ENCODE results near the gene STK26. TPM values are rescaled to one million over a fixed set of nuclear protein-coding genes. Genes with fewer than 3 reads are reported as not detected.

The STK26 gene
- total RNA-seq, 1 donor from 2014 or later: 20.7 TPM

DNA sequence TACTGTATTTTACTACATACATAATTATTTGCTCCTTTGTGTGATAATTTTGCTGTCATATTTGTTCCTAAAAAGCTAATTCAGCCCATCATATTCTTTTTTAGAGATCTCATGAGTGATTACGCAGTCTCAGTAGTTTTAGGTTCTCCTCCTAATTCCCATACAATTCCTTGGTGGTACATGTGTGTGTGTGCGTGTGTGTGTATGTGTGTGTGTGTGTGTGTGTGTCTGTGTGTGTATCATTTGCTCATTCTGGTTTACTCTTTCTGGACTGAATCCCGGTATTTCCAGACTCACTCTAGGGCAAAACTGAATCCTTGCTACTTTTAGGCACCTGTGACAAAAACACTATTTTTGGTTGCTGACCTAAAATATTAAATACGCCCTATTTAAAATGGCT, 34.9 kb downstream of the STK26 start:
- Histone ChIP-seq H3K4me3 (ENCODE audit: low read depth, low read length) (no peak overlapping the region), H3K36me3 (ENCODE audit: control insufficient read depth, insufficient read depth, low read length) (no peaks in the 10 kb centered on the region), H3K27me3 (ENCODE audit: control insufficient read depth, insufficient read depth, low read length) (no peaks in the 10 kb centered on the region)
- TF ChIP-seq, protein P1, sequence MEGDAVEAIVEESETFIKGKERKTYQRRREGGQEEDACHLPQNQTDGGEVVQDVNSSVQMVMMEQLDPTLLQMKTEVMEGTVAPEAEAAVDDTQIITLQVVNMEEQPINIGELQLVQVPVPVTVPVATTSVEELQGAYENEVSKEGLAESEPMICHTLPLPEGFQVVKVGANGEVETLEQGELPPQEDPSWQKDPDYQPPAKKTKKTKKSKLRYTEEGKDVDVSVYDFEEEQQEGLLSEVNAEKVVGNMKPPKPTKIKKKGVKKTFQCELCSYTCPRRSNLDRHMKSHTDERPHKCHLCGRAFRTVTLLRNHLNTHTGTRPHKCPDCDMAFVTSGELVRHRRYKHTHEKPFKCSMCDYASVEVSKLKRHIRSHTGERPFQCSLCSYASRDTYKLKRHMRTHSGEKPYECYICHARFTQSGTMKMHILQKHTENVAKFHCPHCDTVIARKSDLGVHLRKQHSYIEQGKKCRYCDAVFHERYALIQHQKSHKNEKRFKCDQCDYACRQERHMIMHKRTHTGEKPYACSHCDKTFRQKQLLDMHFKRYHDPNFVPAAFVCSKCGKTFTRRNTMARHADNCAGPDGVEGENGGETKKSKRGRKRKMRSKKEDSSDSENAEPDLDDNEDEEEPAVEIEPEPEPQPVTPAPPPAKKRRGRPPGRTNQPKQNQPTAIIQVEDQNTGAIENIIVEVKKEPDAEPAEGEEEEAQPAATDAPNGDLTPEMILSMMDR (IDR thresholded peaks at IDR 0.05; ENCODE audit: insufficient read depth, low read length, poor library complexity, severe bottlenecking): no peak
- no peak for DNase-seq (ENCODE audit: low read depth)

DNA sequence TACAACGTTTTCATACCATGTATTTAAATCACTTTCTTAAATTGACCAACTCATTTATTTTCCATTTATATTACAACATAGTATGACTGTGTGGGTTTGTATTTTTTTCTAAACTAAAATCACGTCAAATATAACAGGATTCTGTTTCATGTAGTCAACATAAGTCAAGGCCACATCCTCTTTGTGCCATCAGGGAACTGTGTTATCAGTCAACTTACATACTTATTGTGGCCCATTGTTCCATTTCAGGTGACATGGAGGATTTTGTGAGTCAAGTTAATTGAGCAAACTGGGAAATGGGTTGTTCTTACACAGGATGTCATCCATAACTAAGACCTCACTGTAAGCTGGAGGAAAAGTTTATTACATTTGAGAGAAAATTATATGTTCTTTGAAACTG, 35.9 kb downstream of the STK26 start:
- DNase-seq (ENCODE audit: low read depth): no peak
- TF ChIP-seq, protein P1 (IDR thresholded peaks at IDR 0.05; ENCODE audit: insufficient read depth, low read length, poor library complexity, severe bottlenecking): no peak

DNA sequence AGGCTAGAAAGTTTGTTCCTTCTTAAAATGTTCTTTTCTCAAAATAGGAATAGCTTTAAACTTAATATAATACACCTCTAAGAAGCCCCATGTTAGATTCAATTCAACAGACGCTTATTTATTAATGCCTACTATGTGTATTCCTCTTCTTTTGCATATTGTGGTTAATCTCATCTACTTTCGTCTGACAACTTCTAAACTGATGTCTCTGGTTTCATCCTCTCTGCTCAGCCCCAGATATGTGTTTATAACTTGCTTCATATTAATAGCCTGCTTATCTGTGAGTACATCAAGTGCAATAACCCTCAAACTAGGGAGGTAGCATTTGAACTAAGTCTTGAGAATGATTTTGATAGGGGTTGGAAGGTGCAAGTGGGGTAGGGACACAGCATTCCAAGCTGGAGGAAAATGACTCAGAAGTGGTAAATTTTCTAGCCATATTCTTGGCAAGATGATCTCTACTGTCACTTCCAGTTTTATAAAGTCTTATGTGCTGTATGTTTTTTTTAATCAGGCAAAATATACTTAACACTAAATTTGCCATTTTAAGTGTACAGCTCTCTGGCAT, 37.0 kb downstream of the STK26 start:
- Histone ChIP-seq H3K27me3 (ENCODE audit: control insufficient read depth, insufficient read depth, low read length) (no peaks in the 10 kb centered on the region), H3K4me3 (ENCODE audit: low read depth, low read length) (no peak overlapping the region), H3K36me3 (ENCODE audit: control insufficient read depth, insufficient read depth, low read length) (no peaks in the 10 kb centered on the region)
- TF ChIP-seq, protein P1 (IDR thresholded peaks at IDR 0.05; ENCODE audit: insufficient read depth, low read length, poor library complexity, severe bottlenecking): no peak
- DNase-seq (ENCODE audit: low read depth): no peak

More for the DNA sequence above, 35.9 kb downstream of the STK26 start:
- H3K4me3 ChIP-seq (ENCODE audit: low read depth, low read length): no peak overlapping the region
- no peaks in the 10 kb centered on the region for H3K36me3 ChIP-seq (ENCODE audit: control insufficient read depth, insufficient read depth, low read length)
- H3K27me3 ChIP-seq (ENCODE audit: control insufficient read depth, insufficient read depth, low read length): no peaks in the 10 kb centered on the region

DNA sequence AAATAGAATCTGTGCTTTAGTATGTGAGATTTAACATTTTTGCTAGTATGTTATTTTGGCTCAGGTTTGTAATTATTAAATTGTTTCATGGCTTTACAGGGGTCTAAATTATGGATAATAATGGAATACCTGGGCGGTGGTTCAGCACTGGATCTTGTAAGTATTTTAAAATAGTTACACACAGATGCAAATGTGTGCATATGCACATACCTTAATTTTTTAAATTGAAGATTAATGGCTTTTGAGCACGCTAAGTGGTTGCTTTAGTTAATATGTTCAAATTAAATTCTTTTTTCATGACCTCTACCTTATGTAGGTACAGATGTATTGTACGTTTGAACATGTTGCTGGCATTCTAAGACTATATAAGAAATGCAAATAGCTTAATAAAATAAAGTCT, 40.2 kb downstream of the STK26 start:
- TF ChIP-seq, protein P1 (IDR thresholded peaks at IDR 0.05; ENCODE audit: insufficient read depth, low read length, poor library complexity, severe bottlenecking): no peak
- no peak overlapping the region for H3K4me3 ChIP-seq (ENCODE audit: low read depth, low read length)
- no peak for DNase-seq (ENCODE audit: low read depth)
- H3K36me3 ChIP-seq (ENCODE audit: control insufficient read depth, insufficient read depth, low read length): no peaks in the 10 kb centered on the region
- H3K27me3 ChIP-seq (ENCODE audit: control insufficient read depth, insufficient read depth, low read length): no peaks in the 10 kb centered on the region

DNA sequence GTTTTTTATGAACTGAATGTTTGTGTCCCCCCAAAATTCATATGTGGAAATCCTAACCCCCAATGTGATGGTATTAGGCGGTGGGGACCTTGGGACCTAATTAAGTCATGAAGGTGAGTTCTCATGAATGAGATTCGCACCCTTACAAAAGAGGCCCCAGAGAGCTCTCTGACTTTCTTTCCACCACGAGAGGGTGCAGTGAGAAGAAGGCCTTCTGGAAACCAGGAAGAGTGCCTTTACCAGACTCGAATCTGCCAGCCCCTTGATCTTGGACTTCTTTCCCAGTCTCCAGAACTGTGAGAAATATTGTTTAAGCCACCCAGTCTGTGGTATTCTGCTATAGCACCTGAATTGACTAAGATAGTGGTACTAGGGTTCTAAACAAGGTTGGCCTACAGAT, 40.8 kb downstream of the STK26 start:
- Histone ChIP-seq H3K4me3 (ENCODE audit: low read depth, low read length) (no peak overlapping the region), H3K27me3 (ENCODE audit: control insufficient read depth, insufficient read depth, low read length) (no peaks in the 10 kb centered on the region), H3K36me3 (ENCODE audit: control insufficient read depth, insufficient read depth, low read length) (no peaks in the 10 kb centered on the region)
- TF ChIP-seq, protein P1 (IDR thresholded peaks at IDR 0.05; ENCODE audit: insufficient read depth, low read length, poor library complexity, severe bottlenecking): no peak
- no peak for DNase-seq (ENCODE audit: low read depth)

DNA sequence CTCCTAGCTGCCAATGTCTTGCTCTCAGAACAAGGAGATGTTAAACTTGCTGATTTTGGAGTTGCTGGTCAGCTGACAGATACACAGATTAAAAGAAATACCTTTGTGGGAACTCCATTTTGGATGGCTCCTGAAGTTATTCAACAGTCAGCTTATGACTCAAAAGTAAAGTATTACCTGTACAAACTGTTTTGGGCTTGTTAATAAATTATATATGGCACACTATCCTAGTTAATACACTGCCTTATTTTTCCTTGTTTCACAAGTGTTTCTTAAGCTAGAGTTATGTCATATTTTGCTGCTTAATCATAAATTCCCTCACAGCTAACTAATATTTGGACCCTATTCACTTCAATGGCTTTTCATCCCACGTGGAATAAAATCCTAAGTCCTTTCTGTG, 45.3 kb downstream of the STK26 start:
- DNase-seq (ENCODE audit: low read depth): no peak
- TF ChIP-seq, protein P1 (IDR thresholded peaks at IDR 0.05; ENCODE audit: insufficient read depth, low read length, poor library complexity, severe bottlenecking): no peak
- no peak overlapping the region for H3K4me3 ChIP-seq (ENCODE audit: low read depth, low read length)
- no peaks in the 10 kb centered on the region for H3K27me3 ChIP-seq (ENCODE audit: control insufficient read depth, insufficient read depth, low read length)
- H3K36me3 ChIP-seq (ENCODE audit: control insufficient read depth, insufficient read depth, low read length): no peaks in the 10 kb centered on the region

Data from kidney epithelial cell (primary cell).